OCI-LY1 (cell line): Measurements from ENCODE around the gene TAAR2.

ENCODE experiments used
- CTCF ChIP-seq: fragments of 200-600 bp; sonication (generic), shearing (Covaris generic); IDR thresholded peaks from 2 replicates; pipeline ENCODE4 v1.5.1; 2017; ENCODE audit warnings: mild to moderate bottlenecking, antibody characterized with exemption, low read length, moderate library complexity, mixed read lengths
- EZH2 ChIP-seq: fragments of 200-600 bp; sonication (generic), shearing (Covaris generic); IDR thresholded peaks from 2 replicates; pipeline ENCODE4 v1.8.0; 2017; ENCODE audit warnings: borderline replicate concordance, mixed run types, mild to moderate bottlenecking, antibody characterized with exemption, low read length, moderate library complexity, mixed read lengths

DNA sequence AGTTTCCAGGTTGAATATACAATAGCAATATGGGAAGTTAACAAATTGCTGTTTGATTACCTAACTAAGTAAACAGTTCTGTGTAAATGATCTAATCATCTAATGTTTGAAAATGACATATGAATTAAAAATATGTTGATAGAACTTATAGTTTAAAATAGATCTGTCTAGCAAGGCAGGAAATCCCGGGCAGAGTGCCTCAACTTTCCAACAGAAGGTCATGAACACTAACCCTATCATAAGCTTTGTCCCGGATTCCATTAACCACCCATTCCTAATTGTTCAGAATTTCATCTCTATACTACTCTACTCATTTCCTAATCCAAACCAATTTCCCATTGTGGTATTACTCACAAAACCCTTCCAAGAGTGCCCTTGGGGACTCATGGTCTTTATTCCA lies 24.8 kb upstream of the TAAR2 start:
- TF ChIP-seq CTCF (no peak), EZH2 (no peak)
